ENCODE results near the gene IL21R. TPM values are rescaled to one million over a fixed set of nuclear protein-coding genes. Genes with fewer than 3 reads are reported as not detected.

The IL21R gene
- total and polyA plus RNA-seq, 10 of the 15 experiments (the other 5 are each of a cell fraction or from before 2014, with no cell fraction given) = 5.3 to 138 (median 82.5) TPM

DNA sequence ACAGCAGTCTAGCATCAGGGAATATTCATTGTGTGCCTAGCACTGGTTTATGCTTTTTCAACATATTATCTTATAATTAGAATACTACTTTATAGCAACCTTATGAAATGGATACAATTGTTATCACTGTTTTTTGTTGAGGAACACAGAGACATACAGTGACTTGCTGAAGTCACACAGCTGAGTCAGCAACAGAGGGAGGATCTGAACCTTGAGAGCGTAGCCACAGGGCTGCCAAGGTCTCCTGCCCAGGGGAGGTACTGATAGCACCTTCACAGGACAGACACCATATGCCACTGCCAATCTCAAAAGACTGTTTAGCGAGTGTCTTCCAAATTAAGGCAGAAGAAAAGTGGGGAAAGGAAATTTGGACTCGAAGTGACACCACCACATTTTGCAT, 84.8 kb downstream of the IL21R start (continued):
- TF ChIP-seq, protein P1, sequence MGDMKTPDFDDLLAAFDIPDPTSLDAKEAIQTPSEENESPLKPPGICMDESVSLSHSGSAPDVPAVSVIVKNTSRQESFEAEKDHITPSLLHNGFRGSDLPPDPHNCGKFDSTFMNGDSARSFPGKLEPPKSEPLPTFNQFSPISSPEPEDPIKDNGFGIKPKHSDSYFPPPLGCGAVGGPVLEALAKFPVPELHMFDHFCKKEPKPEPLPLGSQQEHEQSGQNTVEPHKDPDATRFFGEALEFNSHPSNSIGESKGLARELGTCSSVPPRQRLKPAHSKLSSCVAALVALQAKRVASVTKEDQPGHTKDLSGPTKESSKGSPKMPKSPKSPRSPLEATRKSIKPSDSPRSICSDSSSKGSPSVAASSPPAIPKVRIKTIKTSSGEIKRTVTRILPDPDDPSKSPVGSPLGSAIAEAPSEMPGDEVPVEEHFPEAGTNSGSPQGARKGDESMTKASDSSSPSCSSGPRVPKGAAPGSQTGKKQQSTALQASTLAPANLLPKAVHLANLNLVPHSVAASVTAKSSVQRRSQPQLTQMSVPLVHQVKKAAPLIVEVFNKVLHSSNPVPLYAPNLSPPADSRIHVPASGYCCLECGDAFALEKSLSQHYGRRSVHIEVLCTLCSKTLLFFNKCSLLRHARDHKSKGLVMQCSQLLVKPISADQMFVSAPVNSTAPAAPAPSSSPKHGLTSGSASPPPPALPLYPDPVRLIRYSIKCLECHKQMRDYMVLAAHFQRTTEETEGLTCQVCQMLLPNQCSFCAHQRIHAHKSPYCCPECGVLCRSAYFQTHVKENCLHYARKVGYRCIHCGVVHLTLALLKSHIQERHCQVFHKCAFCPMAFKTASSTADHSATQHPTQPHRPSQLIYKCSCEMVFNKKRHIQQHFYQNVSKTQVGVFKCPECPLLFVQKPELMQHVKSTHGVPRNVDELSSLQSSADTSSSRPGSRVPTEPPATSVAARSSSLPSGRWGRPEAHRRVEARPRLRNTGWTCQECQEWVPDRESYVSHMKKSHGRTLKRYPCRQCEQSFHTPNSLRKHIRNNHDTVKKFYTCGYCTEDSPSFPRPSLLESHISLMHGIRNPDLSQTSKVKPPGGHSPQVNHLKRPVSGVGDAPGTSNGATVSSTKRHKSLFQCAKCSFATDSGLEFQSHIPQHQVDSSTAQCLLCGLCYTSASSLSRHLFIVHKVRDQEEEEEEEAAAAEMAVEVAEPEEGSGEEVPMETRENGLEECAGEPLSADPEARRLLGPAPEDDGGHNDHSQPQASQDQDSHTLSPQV (IDR thresholded peaks at IDR 0.05) = no peak
- no peak for TF ChIP-seq FOS (IDR thresholded peaks at IDR 0.05; ENCODE audit: borderline replicate concordance, extremely low read depth, insufficient read length)
- TF ChIP-seq ZBTB33 (IDR thresholded peaks at IDR 0.05) = no peak
- TF ChIP-seq SUPT20H (IDR thresholded peaks at IDR 0.05; ENCODE audit: borderline replicate concordance, control insufficient read depth, low read depth, low read length) = no peak
- no peak for TF ChIP-seq BMI1 (IDR thresholded peaks at IDR 0.05; ENCODE audit: borderline replicate concordance)
- TF ChIP-seq SMAD1 (IDR thresholded peaks at IDR 0.05; ENCODE audit: low read depth, partially characterized antibody) = no peak
- TF ChIP-seq POLR2AphosphoS2 (IDR thresholded peaks at IDR 0.05; ENCODE audit: low read depth, low read length) = no peak
- TF ChIP-seq ATF7 (IDR thresholded peaks at IDR 0.05; ENCODE audit: low read depth) = no peak
- no peak for TF ChIP-seq RAD21 (IDR thresholded peaks at IDR 0.05; ENCODE audit: insufficient read depth, low read depth, low read length)
- no peak for TF ChIP-seq SMARCA5 (IDR thresholded peaks at IDR 0.05)
- TF ChIP-seq KLF5 (IDR thresholded peaks at IDR 0.05; ENCODE audit: partially characterized antibody) = no peak
- no peak for TF ChIP-seq RCOR1 (conservative IDR thresholded peaks at IDR 0.05; ENCODE audit: low read depth, low read length)
- TF ChIP-seq FOXK2 (IDR thresholded peaks at IDR 0.05) = no peak
- TF ChIP-seq MTA2 (IDR thresholded peaks at IDR 0.05; ENCODE audit: low read depth) = no peak
